Thoracic aorta (tissue), 2 donors: ENCODE results near the gene ATG10. TPM values are rescaled to one million over a fixed set of nuclear protein-coding genes. Genes with fewer than 3 reads are reported as not detected.

Experiments
- ATAC-seq: fragments of 150-250 bp; one replicate; pipeline ENCODE4 v1.8.0; 2017; ENCODE audit warnings: low read depth; ENCODE audit not compliant: insufficient number of reproducible peaks, low FRiP score
- DNase-seq: peaks from one replicate; pipeline ENCODE4 v3.0.0-alpha.2; 2020; ENCODE audit warnings: low spot score
- H3K27ac ChIP-seq, 2 donors: fragments of 200-600 bp; sonication (generic); 1 replicate in 1 of 2; 2 replicates in 1 of 2; pipeline ENCODE4 v1.5.1; 2016; ENCODE audit warnings: mild to moderate bottlenecking in 2 of 2, moderate library complexity in 2 of 2
- H3K27me3 ChIP-seq: fragments of 200-600 bp; sonication (generic); replicated peaks from 2 replicates; pipeline ENCODE4 v1.6.0; 2016; ENCODE audit warnings: mild to moderate bottlenecking; ENCODE audit not compliant: insufficient read depth
- H3K36me3 ChIP-seq: fragments of 200-600 bp; sonication (generic); one replicate; pipeline ENCODE4 v1.5.1; 2016
- H3K4me1 ChIP-seq, 2 donors: fragments of 200-600 bp; sonication (generic); 1 replicate in 1 of 2; 2 replicates in 1 of 2; pipeline versions ENCODE4 v1.5.1 to v1.6.0; 2016; ENCODE audit warnings: low read depth in 2 of 2, mild to moderate bottlenecking in 1 of 2; ENCODE audit not compliant: control insufficient read depth in 1 of 2
- H3K4me3 ChIP-seq: fragments of 200-600 bp; sonication (generic); 2 replicates; pipeline ENCODE4 v1.5.1; 2016; ENCODE audit warnings: mild to moderate bottlenecking
- H3K9me3 ChIP-seq: fragments of 200-600 bp; sonication (generic); 2 replicates; pipeline ENCODE4 v1.5.1; 2016
- CTCF ChIP-seq: fragments of 200-600 bp; sonication (generic); IDR thresholded peaks from one replicate; pipeline ENCODE4 v1.5.1; 2019; ENCODE audit warnings: antibody characterized with exemption
- total RNA-seq, 2 donors: library from RNA; depleted of rRNA; stranded (reverse); fragments of >200 nt; gene quantifications; one replicate each; pipeline versions ENCODE4 v1.1.0 to v1.2.3, GENCODE V29; 2016

Gene ATG10
- total RNA-seq, 2 donors from 2014 or later = 5.7 to 9.9 TPM

- H3K27ac ChIP-seq = no peak overlapping the region
- ATAC-seq = no peak
- no peaks in the 10 kb centered on the region for H3K4me1 ChIP-seq
- DNase-seq = no peak
- H3K36me3 ChIP-seq = no peaks in the 10 kb centered on the region
- no peak for TF ChIP-seq CTCF
- H3K4me3 ChIP-seq = no peak overlapping the region
- no peaks in the 10 kb centered on the region for H3K27me3 ChIP-seq
- no peaks in the 10 kb centered on the region for H3K9me3 ChIP-seq
These were observed 325.1 kb downstream of the ATG10 start for GRCh38 chr5:82296929-82297328.

DNA sequence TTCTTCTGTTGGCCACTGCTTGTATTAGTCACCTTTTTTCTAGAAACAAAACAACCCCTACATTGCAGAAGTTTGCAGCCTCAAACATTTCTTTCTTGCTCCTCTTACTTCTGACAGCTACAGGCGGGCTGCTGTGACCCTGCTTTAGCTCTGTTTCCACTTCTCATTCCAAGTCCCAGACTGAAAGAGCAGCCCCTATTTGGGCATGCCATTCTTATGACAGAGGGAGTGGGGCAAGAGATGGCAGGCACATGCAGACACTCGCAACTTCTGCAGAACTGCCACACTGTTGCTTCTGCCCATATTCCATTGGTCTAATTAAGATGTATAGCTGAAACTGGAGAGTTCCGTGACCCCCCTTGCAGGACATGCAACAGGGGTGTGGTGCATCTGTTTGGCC lies 325.9 kb downstream of the ATG10 start:
- DNase-seq (no peak), ATAC-seq (no peak)
- H3K27me3 ChIP-seq = no peaks in the 10 kb centered on the region
- no peak overlapping the region for H3K4me3 ChIP-seq
- no peaks in the 10 kb centered on the region for H3K36me3 ChIP-seq
- H3K27ac ChIP-seq = no peak overlapping the region
- TF ChIP-seq CTCF = no peak
- no peaks in the 10 kb centered on the region for H3K9me3 ChIP-seq
- H3K4me1 ChIP-seq = no peaks in the 10 kb centered on the region

GRCh38 chr5:82298668-82299067 lies 326.8 kb downstream of the ATG10 start:
- H3K27me3 ChIP-seq = no peaks in the 10 kb centered on the region
- DNase-seq (no peak), ATAC-seq (no peak)
- H3K9me3 ChIP-seq = no peaks in the 10 kb centered on the region
- no peaks in the 10 kb centered on the region for H3K36me3 ChIP-seq
- no peak overlapping the region for H3K27ac ChIP-seq
- H3K4me1 ChIP-seq = no peaks in the 10 kb centered on the region
- H3K4me3 ChIP-seq = no peak overlapping the region
- TF ChIP-seq CTCF = no peak

DNA sequence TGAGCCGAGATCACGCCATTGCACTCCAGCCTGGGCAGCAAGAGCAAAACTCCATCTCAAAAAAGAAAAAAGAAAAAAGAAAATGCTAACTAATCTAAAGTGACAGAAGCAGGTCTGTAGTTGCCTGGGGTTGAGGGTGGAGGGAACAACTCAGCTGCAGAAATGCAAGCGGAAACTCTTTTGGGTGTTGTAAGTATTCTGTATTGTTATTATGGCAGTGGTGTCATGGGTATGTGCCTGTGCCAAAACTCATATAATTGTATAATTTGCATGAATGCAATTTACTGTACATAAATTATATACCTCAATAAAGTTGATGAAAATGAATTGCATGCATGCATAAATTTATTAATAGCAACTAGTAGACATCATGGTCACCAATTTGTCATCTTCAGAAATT lies 329.4 kb downstream of the ATG10 start:
- Histone ChIP-seq H3K27ac (no peak overlapping the region), H3K4me1 (peaks cover 0 to 9% of the 10 kb centered on the region in 2 donors), H3K4me3 (no peak overlapping the region), H3K36me3 (no peaks in the 10 kb centered on the region), H3K27me3 (no peaks in the 10 kb centered on the region), H3K9me3 (no peaks in the 10 kb centered on the region)
- TF ChIP-seq CTCF = no peak
- ATAC-seq (no peak), DNase-seq (no peak)

Other genes with a start within 250 kb of the ATG10 start
- gene SSBP2, start 220.9 kb upstream of the ATG10 start, total RNA-seq = 10 to 100 TPM; 23.7 to 75.0 TPM